Neuronal stem cell (in vitro differentiated cells): Measurements from ENCODE around the gene TMTC1.

Source experiments
- DNase-seq: peaks from one replicate; pipeline ENCODE4 v3.0.0-alpha.2; 2013; ENCODE audit warnings: low spot score
- H2AFZ ChIP-seq: one replicate; pipeline ENCODE4 v1.6.1; 2013; ENCODE audit warnings: mild to moderate bottlenecking, low read length, inconsistent platforms
- H2AK5ac ChIP-seq: 2 replicates; pipeline ENCODE4 v1.6.1; 2013; ENCODE audit warnings: low read depth, mild to moderate bottlenecking, inconsistent platforms, low read length, moderate library complexity, mixed read lengths
- H2BK120ac ChIP-seq: 2 replicates; pipeline ENCODE4 v1.6.1; 2013; ENCODE audit warnings: low read depth, mild to moderate bottlenecking, inconsistent platforms, low read length, moderate library complexity, mixed read lengths
- H2BK12ac ChIP-seq: one replicate; pipeline ENCODE4 v1.6.1; 2013; ENCODE audit warnings: low read length, inconsistent platforms
- H2BK15ac ChIP-seq: 2 replicates; pipeline ENCODE4 v1.6.1; 2013; ENCODE audit warnings: mild to moderate bottlenecking, low read length, inconsistent platforms, mixed read lengths
- H2BK5ac ChIP-seq: one replicate; pipeline ENCODE4 v1.6.1; 2013; ENCODE audit warnings: inconsistent platforms, mild to moderate bottlenecking, low read length, moderate library complexity
- H3K14ac ChIP-seq: one replicate; pipeline ENCODE4 v1.6.1; 2013; ENCODE audit warnings: low read length, inconsistent platforms
- H3K18ac ChIP-seq: 2 replicates; pipeline ENCODE4 v1.6.1; 2013; ENCODE audit warnings: low read length, inconsistent platforms
- H3K23ac ChIP-seq: 2 replicates; pipeline ENCODE4 v1.6.1; 2013; ENCODE audit warnings: low read depth, mild to moderate bottlenecking, mixed read lengths, low read length, inconsistent platforms; ENCODE audit not compliant: poor library complexity
- H3K27ac ChIP-seq: replicated peaks from 3 replicates; pipeline ENCODE4 v1.5.1; 2013; ENCODE audit warnings: low read length, inconsistent platforms
- H3K27me3 ChIP-seq, 3 experiments: 2 replicates each; pipeline ENCODE4 v1.6.1; 2013; ENCODE audit warnings: low read length in 3 of 3, mild to moderate bottlenecking in 2 of 3, inconsistent platforms in 1 of 3, low read depth in 1 of 3, mixed read lengths in 1 of 3, moderate library complexity in 1 of 3; ENCODE audit not compliant: control insufficient read depth in 3 of 3, insufficient read depth in 3 of 3
- H3K36me3 ChIP-seq, 2 donors: replicated peaks in 1 of 2; 2 replicates each; pipeline ENCODE4 v1.6.1; 2013; ENCODE audit warnings: low read length in 2 of 2; ENCODE audit not compliant: control insufficient read depth in 2 of 2, insufficient read depth in 2 of 2
- H3K4ac ChIP-seq: 2 replicates; pipeline ENCODE4 v1.6.1; 2013; ENCODE audit warnings: inconsistent platforms, mild to moderate bottlenecking, low read length, moderate library complexity
- H3K4me1 ChIP-seq, 2 donors: 1 replicate in 1 of 2; 2 replicates in 1 of 2; pipeline ENCODE4 v1.6.1; 2013; ENCODE audit warnings: low read length in 2 of 2, low read depth in 1 of 2; ENCODE audit not compliant: control insufficient read depth in 2 of 2, insufficient read depth in 1 of 2
- H3K4me2 ChIP-seq: one replicate; pipeline ENCODE4 v1.6.1; 2013; ENCODE audit warnings: mild to moderate bottlenecking, low read length, inconsistent platforms; ENCODE audit not compliant: insufficient read depth, poor library complexity, severe bottlenecking
- H3K4me3 ChIP-seq, 2 donors: 2 replicates each; pipeline ENCODE4 v1.5.1; 2013; ENCODE audit warnings: low read length in 2 of 2, mild to moderate bottlenecking in 2 of 2, inconsistent platforms in 1 of 2, moderate library complexity in 1 of 2
- H3K79me1 ChIP-seq: one replicate; pipeline ENCODE4 v1.6.1; 2013; ENCODE audit warnings: low read depth, mild to moderate bottlenecking, inconsistent platforms, low read length, moderate library complexity
- H3K9ac ChIP-seq: one replicate; pipeline ENCODE4 v1.6.1; 2013; ENCODE audit warnings: mild to moderate bottlenecking, low read depth, low read length, inconsistent platforms; ENCODE audit not compliant: poor library complexity
- H3K9me3 ChIP-seq, 2 donors: replicated peaks in 1 of 2; 2 replicates each; pipeline versions ENCODE3 to v1.6.1; 2013; ENCODE audit warnings: low read length in 2 of 2, mild to moderate bottlenecking in 2 of 2, inconsistent platforms in 1 of 2, low read depth in 1 of 2, mixed read lengths in 1 of 2, moderate library complexity in 1 of 2; ENCODE audit not compliant: control insufficient read depth in 2 of 2, insufficient read depth in 1 of 2
- H4K8ac ChIP-seq: one replicate; pipeline ENCODE4 v1.6.1; 2013; ENCODE audit warnings: low read depth, mild to moderate bottlenecking, inconsistent platforms, low read length, moderate library complexity
- H4K91ac ChIP-seq: one replicate; pipeline ENCODE4 v1.6.1; 2013; ENCODE audit warnings: low read length, low read depth, mild to moderate bottlenecking, inconsistent platforms; ENCODE audit not compliant: poor library complexity
- WGBS, 2 donors: extraction: QIAGEN DNeasy Blood & Tissue Kit; methylation state at CpG; one replicate each; pipeline ENCODE4 v1.1.7; 2013; ENCODE audit warnings: missing lambda C conversion rate in 2 of 2, mixed read lengths in 1 of 2; ENCODE audit not compliant: insufficient read length in 2 of 2, insufficient replicate concordance in 1 of 2; ENCODE audit errors: extremely low coverage in 2 of 2; 5-methylcytosine and 5-hydroxymethylcytosine counted together

Gene TMTC1

GRCh38 chr12:29782285-29782870 is 1.4 kb downstream of the TMTC1 start:
- no peak overlapping the region for H3K27ac ChIP-seq
- H3K4me2 ChIP-seq, result peak overlapping the region; percentile 83
- no peaks in the 10 kb centered on the region for H3K36me3 ChIP-seq
- no peak for DNase-seq
- peak overlapping the region; percentile 90 for H2BK5ac ChIP-seq
- H4K91ac ChIP-seq, result no peak overlapping the region
- no peak overlapping the region for H2BK120ac ChIP-seq
- peak overlapping the region; percentile 99 for H2AFZ ChIP-seq
- no CpG with 5 or more reads among the region's 16 CpGs for WGBS, 2 donors
- H3K18ac ChIP-seq, result no peak overlapping the region
- no peak overlapping the region for H2BK12ac ChIP-seq
- H3K27me3 ChIP-seq, result no peaks in the 10 kb centered on the region
- no peak overlapping the region for H3K23ac ChIP-seq
- no peak overlapping the region for H3K14ac ChIP-seq
- H3K79me1 ChIP-seq, result no peaks in the 10 kb centered on the region
- no peak overlapping the region for H3K4ac ChIP-seq
- H3K4me3 ChIP-seq, result peak overlapping the region; percentile 83 to 95
- no peak overlapping the region for H2BK15ac ChIP-seq
- H3K4me1 ChIP-seq, result peaks cover 0 to 7% of the 10 kb centered on the region in 2 donors
- no peak overlapping the region for H2AK5ac ChIP-seq
- H3K9me3 ChIP-seq, result peaks cover 3 to 13% of the 10 kb centered on the region in 2 donors
- peak overlapping the region; percentile 74 for H3K9ac ChIP-seq
- no peak overlapping the region for H4K8ac ChIP-seq

DNA sequence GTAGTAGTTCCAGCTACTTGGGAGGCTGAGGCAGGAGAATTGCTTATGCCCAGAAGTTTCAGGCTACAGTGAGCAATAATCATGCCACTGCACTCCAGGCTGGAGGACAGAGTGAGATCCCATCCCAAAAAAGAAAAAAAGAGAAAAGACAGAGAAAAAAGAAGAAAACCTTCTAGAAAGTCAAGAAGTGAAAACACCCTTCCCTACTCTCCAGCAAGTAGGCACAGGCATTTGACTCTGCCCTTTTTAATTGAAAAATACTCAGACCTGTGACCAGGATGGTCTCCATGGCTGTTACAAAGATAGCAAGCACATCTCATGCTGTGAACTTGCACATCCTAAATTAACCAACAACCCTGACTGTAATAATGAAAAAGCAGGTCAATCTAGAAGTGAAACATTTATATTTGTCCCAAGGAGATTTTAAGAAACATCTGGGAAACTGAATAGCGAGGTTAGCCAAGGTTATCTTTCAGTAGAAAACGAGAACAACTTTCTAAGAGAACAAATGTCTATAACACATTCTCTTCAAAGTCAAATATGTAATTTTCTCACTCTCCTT is 2.0 kb downstream of the TMTC1 start:
- H4K91ac ChIP-seq, result no peak overlapping the region
- H2BK120ac ChIP-seq, result no peak overlapping the region
- H3K4me2 ChIP-seq, result no peak overlapping the region
- no peak overlapping the region for H3K23ac ChIP-seq
- H3K4me3 ChIP-seq, result peak overlapping the region in 1 of 2 donors; percentile 83
- no peaks in the 10 kb centered on the region for H3K27me3 ChIP-seq
- DNase-seq, result no peak
- no peak overlapping the region for H4K8ac ChIP-seq
- no peaks in the 10 kb centered on the region for H3K79me1 ChIP-seq
- no peak overlapping the region for H3K18ac ChIP-seq
- peaks cover 0 to under 1% of the 10 kb centered on the region in 2 donors for H3K36me3 ChIP-seq
- H3K14ac ChIP-seq, result no peak overlapping the region
- peaks cover 0 to 7% of the 10 kb centered on the region in 2 donors for H3K4me1 ChIP-seq
- H3K9ac ChIP-seq, result no peak overlapping the region
- no peak overlapping the region for H2BK5ac ChIP-seq
- no peak overlapping the region for H2AFZ ChIP-seq
- WGBS, 2 donors, result no CpG with 5 or more reads among the region's 2 CpGs
- H2BK12ac ChIP-seq, result no peak overlapping the region
- no peak overlapping the region for H2BK15ac ChIP-seq
- H3K27ac ChIP-seq, result no peak overlapping the region
- no peak overlapping the region for H2AK5ac ChIP-seq
- no peak overlapping the region for H3K4ac ChIP-seq
- peaks cover 4 to 13% of the 10 kb centered on the region in 2 donors for H3K9me3 ChIP-seq

DNA sequence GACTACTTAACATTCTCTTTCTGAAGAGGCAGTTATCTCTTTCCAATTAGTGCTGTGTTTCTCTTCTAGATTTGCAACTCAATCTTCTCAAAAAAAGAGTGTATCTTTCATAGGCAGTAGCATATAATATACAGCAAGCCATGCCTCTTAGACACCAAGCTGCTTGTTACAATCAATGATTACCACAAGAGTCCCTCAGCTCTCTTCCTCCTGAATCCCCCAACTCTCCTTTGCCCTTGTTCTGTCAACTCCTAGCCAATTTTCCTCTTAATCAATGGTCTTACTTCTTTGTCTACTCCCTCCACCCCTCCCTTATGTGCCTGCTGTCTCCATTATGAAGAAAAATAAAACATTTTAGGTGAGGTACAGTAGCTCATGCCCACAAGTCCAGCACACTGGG is 2.6 kb downstream of the TMTC1 start:
- Histone ChIP-seq H3K18ac (no peak overlapping the region), H3K79me1 (no peaks in the 10 kb centered on the region), H2AFZ (no peak overlapping the region), H3K4ac (no peak overlapping the region), H3K4me3 (peak overlapping the region in 1 of 2 donors; percentile 83), H2BK5ac (no peak overlapping the region), H2AK5ac (no peak overlapping the region), H3K4me1 (peaks cover 0 to 7% of the 10 kb centered on the region in 2 donors), H3K4me2 (no peak overlapping the region), H3K27me3 (no peaks in the 10 kb centered on the region), H3K36me3 (peaks cover 0 to 3% of the 10 kb centered on the region in 2 donors), H3K9ac (no peak overlapping the region), H4K91ac (no peak overlapping the region), H2BK15ac (no peak overlapping the region), H3K14ac (no peak overlapping the region), H2BK120ac (no peak overlapping the region), H3K27ac (no peak overlapping the region), H2BK12ac (no peak overlapping the region), H3K9me3 (peaks cover 7 to 15% of the 10 kb centered on the region in 2 donors), H3K23ac (no peak overlapping the region), H4K8ac (no peak overlapping the region)
- no peak for DNase-seq

- no peak overlapping the region for H3K4ac ChIP-seq
- peaks cover 0 to 7% of the 10 kb centered on the region in 2 donors for H3K4me1 ChIP-seq
- H3K9ac ChIP-seq, result no peak overlapping the region
- H3K9me3 ChIP-seq, result peaks cover 15 to 27% of the 10 kb centered on the region in 2 donors
- no peak overlapping the region for H2BK15ac ChIP-seq
- no peaks in the 10 kb centered on the region for H3K27me3 ChIP-seq
- H3K27ac ChIP-seq, result no peak overlapping the region
- H3K36me3 ChIP-seq, result peaks cover 0 to 9% of the 10 kb centered on the region in 2 donors
- no peak overlapping the region for H2BK12ac ChIP-seq
- H3K23ac ChIP-seq, result no peak overlapping the region
- no peak overlapping the region for H3K18ac ChIP-seq
- no peak overlapping the region for H4K91ac ChIP-seq
- no peak overlapping the region for H2BK120ac ChIP-seq
- no peak overlapping the region for H2BK5ac ChIP-seq
- H3K4me2 ChIP-seq, result no peak overlapping the region
- no peak overlapping the region for H3K14ac ChIP-seq
- H4K8ac ChIP-seq, result no peak overlapping the region
- H2AFZ ChIP-seq, result no peak overlapping the region
- no peak for DNase-seq
- H3K4me3 ChIP-seq, result no peak overlapping the region
- H3K79me1 ChIP-seq, result no peaks in the 10 kb centered on the region
- no peak overlapping the region for H2AK5ac ChIP-seq
Observed at GRCh38 chr12:29780084-29780483, 3.7 kb downstream of the TMTC1 start.
